Bronchial epithelial cell (primary cell): Measurements from ENCODE around the gene PACS2. TPM values are rescaled to one million over a fixed set of nuclear protein-coding genes. Genes with fewer than 3 reads are reported as not detected.
A peak's percentile ranks its signal among the peaks of the same experiment; 100 is the strongest.

Source experiments
- DNase-seq: peaks from one replicate; pipeline ENCODE4 v3.0.0-alpha.2; 2010; ENCODE audit warnings: low read depth
- FAIRE-seq: peaks from 2 replicates; lab custom pipeline; 2011; peaks lifted over from hg19 to GRCh38; lab: Jason Lieb, UNC
- H3K27me3 ChIP-seq: 2 replicates; pipeline ENCODE4 v1.5.1; 2011; ENCODE audit warnings: low read length; ENCODE audit not compliant: control insufficient read depth, insufficient read depth
- H3K36me3 ChIP-seq: 2 replicates; pipeline ENCODE4 v1.5.1; 2011; ENCODE audit warnings: low read length; ENCODE audit not compliant: control insufficient read depth, insufficient read depth
- H3K4me3 ChIP-seq: 2 replicates; pipeline ENCODE4 v1.5.1; 2011; ENCODE audit warnings: mild to moderate bottlenecking, low read depth, low read length, control low read depth
- CTCF ChIP-seq: IDR thresholded peaks from 2 replicates; pipeline ENCODE4 v1.5.1; 2011; ENCODE audit warnings: mild to moderate bottlenecking, moderate library complexity, low read length, control low read depth, inconsistent platforms; ENCODE audit not compliant: insufficient read depth, severe bottlenecking
- total RNA-seq: library from RNA; depleted of rRNA; stranded (reverse); fragments of >200 nt; gene quantifications from 2 replicates; pipeline ENCODE4 v1.2.1, GENCODE V29; 2014

PACS2 gene
- total RNA-seq, 1 donor from 2014 or later: 42.4 TPM

GRCh38 chr14:105378199-105378598 lies 63.7 kb downstream of the PACS2 start:
- no peaks in the 10 kb centered on the region for H3K27me3 ChIP-seq
- no peak overlapping the region for H3K4me3 ChIP-seq
- no peak for DNase-seq
- FAIRE-seq: no peak
- no peak for TF ChIP-seq CTCF
- peaks cover 11% of the 10 kb centered on the region for H3K36me3 ChIP-seq

GRCh38 chr14:105378873-105379685 lies 64.5 kb downstream of the PACS2 start:
- no peak for TF ChIP-seq CTCF
- Histone ChIP-seq H3K4me3 (no peak overlapping the region), H3K36me3 (peaks cover 12% of the 10 kb centered on the region), H3K27me3 (no peaks in the 10 kb centered on the region)
- no peak for DNase-seq
- FAIRE-seq: peak; percentile 18

- DNase-seq: no peak
- FAIRE-seq: no peak
- Histone ChIP-seq H3K36me3 (peaks cover 15% of the 10 kb centered on the region), H3K4me3 (no peak overlapping the region), H3K27me3 (no peaks in the 10 kb centered on the region)
- TF ChIP-seq CTCF: no peak
Observed at GRCh38 chr14:105379946-105380345, 65.4 kb downstream of the PACS2 start.

- no peak for FAIRE-seq
- TF ChIP-seq CTCF: no peak
- no peak for DNase-seq
- Histone ChIP-seq H3K36me3 (peaks cover 16% of the 10 kb centered on the region), H3K27me3 (no peaks in the 10 kb centered on the region), H3K4me3 (no peak overlapping the region)
Observed at GRCh38 chr14:105380756-105381155, 66.2 kb downstream of the PACS2 start.

GRCh38 chr14:105381446-105382342 lies 67.1 kb downstream of the PACS2 start:
- Histone ChIP-seq H3K27me3 (no peaks in the 10 kb centered on the region), H3K36me3 (peaks cover 16% of the 10 kb centered on the region), H3K4me3 (no peak overlapping the region)
- DNase-seq (no peak), FAIRE-seq (no peak)
- no peak for TF ChIP-seq CTCF
